Choroid plexus epithelial cell (primary cell): ENCODE data around the gene IPO9.

Experiments
- DNase-seq: peaks from one replicate; pipeline ENCODE4 v3.0.0-alpha.2; 2010; ENCODE audit warnings: low read depth
- H3K4me3 ChIP-seq: 2 replicates; pipeline ENCODE4 v1.5.1; 2011; ENCODE audit warnings: low read depth, mild to moderate bottlenecking, control low read depth, low read length, moderate library complexity
- TF ChIP-seq, protein P1 (sequence below): conservative IDR thresholded peaks from 2 replicates; pipeline ENCODE4 v1.5.1; 2011; ENCODE audit warnings: low read depth, mild to moderate bottlenecking, control low read depth, inconsistent platforms, low read length, moderate library complexity

The IPO9 gene

GRCh38 chr1:201891451-201892045 is 62.6 kb downstream of the IPO9 start:
- no peak overlapping the region for H3K4me3 ChIP-seq
- TF ChIP-seq, protein P1, sequence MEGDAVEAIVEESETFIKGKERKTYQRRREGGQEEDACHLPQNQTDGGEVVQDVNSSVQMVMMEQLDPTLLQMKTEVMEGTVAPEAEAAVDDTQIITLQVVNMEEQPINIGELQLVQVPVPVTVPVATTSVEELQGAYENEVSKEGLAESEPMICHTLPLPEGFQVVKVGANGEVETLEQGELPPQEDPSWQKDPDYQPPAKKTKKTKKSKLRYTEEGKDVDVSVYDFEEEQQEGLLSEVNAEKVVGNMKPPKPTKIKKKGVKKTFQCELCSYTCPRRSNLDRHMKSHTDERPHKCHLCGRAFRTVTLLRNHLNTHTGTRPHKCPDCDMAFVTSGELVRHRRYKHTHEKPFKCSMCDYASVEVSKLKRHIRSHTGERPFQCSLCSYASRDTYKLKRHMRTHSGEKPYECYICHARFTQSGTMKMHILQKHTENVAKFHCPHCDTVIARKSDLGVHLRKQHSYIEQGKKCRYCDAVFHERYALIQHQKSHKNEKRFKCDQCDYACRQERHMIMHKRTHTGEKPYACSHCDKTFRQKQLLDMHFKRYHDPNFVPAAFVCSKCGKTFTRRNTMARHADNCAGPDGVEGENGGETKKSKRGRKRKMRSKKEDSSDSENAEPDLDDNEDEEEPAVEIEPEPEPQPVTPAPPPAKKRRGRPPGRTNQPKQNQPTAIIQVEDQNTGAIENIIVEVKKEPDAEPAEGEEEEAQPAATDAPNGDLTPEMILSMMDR, result no peak
- DNase-seq, result no peak

DNA sequence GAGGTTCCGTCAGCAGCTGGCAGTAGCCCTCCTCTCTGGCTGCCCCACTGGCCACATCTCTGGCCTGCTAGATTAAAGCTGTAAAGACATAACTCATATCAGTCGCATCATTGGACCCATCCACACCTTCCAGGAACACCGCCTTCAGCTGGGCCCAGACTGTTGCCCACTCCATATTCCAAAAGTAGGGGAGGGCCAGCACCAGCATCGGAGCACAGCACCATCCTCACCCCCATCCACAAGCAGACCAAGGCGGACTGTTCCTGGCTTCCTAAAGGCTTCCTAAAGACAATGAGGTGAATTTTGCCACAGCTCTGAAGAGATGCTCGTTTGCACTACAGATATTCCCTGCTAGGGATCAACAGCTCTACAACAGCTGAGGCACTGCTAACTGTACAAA is 63.3 kb downstream of the IPO9 start:
- no peak for DNase-seq
- TF ChIP-seq, protein P1, result no peak

GRCh38 chr1:201893431-201893830 is 64.5 kb downstream of the IPO9 start:
- TF ChIP-seq, protein P1, result no peak
- no peak overlapping the region for H3K4me3 ChIP-seq
- no peak for DNase-seq

More for the DNA sequence above, 63.3 kb downstream of the IPO9 start:
- no peak overlapping the region for H3K4me3 ChIP-seq

GRCh38 chr1:201894343-201895119 is 65.6 kb downstream of the IPO9 start:
- TF ChIP-seq, protein P1, result no peak
- no peak for DNase-seq

GRCh38 chr1:201895120-201895665 is 66.2 kb downstream of the IPO9 start:
- no peak for DNase-seq
- TF ChIP-seq, protein P1, result no peak
- H3K4me3 ChIP-seq, result no peak overlapping the region

More at GRCh38 chr1:201894343-201895119, 65.6 kb downstream of the IPO9 start:
- H3K4me3 ChIP-seq, result no peak overlapping the region

DNA sequence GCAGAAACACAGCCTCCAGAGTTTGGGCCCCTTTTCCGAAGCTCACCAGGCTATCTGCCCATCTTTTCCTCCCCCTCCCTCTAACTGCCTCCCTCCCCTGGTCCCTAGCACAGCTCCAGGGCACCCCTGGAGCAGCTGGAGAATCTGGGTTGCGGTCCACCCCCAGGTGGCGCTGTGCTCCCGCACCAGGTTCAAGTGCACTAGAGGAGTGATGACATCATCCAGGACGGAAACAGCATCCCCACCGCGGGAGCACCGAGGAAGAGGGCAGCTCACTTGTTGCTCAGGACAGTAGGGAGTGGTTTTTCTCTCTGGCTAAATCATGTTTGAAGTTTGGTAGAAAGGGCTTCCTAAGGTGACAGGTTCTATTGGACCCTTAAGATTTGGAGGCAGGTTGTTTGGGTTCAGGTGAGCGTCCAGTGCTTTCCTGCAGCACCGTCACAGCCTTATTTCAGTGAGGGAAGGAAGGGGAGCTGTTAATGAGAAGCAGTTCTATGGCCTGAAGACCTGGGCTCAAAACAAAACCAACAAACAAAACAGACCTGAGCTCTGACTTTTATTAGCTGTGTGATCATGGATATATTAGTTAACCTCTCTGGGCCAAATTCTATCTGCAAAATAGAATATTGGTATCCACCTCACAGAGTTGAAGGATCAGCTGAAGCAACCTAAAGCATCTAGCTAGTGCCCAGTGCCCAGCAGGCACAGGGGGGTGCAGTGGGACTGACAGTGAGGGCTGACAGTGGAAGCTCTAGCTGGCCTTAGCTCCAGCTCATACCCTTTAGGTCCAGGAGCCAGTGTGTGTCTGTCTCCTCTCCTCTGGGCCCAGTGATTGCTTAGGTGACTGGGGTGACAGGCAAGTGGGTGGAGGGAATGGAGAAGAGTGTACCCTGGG is 67.2 kb downstream of the IPO9 start:
- DNase-seq, result peak; percentile 94
- TF ChIP-seq, protein P1, result peak; percentile 97
- no peak overlapping the region for H3K4me3 ChIP-seq
